ENCODE measurements around the gene TAS1R3.

TAS1R3 gene

DNA sequence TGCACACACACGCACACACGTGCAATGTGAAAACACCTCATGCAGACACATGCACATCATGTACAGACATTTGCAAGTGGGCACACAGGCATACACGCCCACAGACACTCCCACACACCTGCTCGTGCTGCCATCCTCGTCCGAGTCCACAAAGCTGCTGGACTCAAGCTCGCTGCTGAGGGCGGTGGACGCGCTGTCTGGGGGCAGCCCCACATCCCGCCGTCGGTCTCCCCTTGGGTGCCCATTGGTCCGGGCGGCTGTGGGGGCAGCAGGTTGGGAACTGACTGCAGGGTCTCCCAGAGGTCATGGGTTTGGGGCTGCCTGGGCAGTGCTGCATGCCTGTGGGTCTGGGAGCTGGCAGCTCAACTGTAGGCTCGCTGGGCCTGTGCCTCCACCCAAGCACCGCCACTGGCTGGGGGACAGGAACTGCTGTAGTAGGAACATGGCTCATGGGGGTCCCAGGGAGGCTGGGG is 10.5 kb downstream of the TAS1R3 start:
- no peaks in the 10 kb centered on the region for H3K27me3 Mint-ChIP-seq
- no peak for ATAC-seq (ENCODE audit: low read depth)
- no peaks in the 10 kb centered on the region for H3K4me1 Mint-ChIP-seq

DNA sequence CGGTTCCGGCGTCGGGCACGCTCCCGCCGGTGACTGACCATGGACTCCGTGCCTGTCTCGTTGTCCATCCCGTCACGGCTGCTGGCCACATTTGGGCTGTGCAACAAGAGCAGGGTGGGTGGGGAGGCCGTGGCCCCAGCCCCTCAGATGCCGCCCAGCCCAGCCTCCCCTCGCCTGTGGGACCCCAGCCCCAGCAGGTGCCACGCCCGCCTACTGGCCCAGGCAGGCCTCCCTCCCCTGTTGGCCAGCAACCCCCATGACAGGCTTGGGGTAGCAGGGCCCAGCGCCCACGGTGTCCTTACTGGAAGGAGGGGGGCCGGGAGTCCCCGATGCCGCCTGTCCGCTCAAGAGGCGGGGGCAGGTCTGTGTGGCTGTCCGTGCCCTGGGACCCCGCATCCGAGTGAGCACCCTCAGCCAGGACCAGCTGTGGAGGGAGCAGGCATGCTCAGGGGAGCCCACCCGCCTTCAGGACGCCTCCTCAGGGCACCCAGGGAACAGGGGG is 11.0 kb downstream of the TAS1R3 start:
- H3K4me3 Mint-ChIP-seq: no peak overlapping the region
- peaks cover 5% of the 10 kb centered on the region for H3K4me1 Mint-ChIP-seq
- no peak for ATAC-seq (ENCODE audit: low read depth)
- no peak overlapping the region for H3K27ac Mint-ChIP-seq
- DNase-seq (ENCODE audit: low spot score in 2 of 2): no peak
- H3K36me3 Mint-ChIP-seq: peaks cover 9% of the 10 kb centered on the region
- no peaks in the 10 kb centered on the region for H3K9me3 Mint-ChIP-seq
- no peaks in the 10 kb centered on the region for H3K27me3 Mint-ChIP-seq

More for the DNA sequence above, 10.5 kb downstream of the TAS1R3 start:
- peaks cover 9% of the 10 kb centered on the region for H3K36me3 Mint-ChIP-seq
- H3K27ac Mint-ChIP-seq: no peak overlapping the region
- DNase-seq (ENCODE audit: low spot score in 2 of 2): no peak
- no peaks in the 10 kb centered on the region for H3K9me3 Mint-ChIP-seq
- H3K4me3 Mint-ChIP-seq: no peak overlapping the region

DNA sequence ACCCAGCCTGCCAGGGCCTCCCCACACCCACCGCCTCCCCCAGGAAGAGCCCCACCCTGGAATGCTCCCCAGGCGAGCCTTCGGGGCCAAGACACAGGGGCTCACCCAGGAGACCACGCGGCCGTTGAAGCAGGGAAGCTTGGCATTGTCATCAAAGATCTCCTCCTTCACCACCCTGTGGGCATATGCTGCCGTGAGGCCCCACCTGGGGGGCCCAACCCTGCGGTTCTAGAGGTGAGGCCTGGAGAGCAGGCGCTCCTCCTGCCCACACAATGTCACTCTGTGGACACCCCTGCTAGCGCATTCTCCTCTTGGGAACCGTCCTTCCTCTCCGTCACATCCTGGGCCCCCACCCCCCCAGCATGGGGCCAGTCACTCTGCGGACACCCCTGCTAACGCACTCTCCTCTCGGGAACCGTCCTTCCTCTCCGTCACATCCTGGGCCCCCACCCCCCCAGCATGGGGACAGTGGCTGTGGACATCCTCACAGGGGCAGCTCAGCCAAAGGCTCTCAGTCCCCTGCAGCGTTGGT is 11.6 kb downstream of the TAS1R3 start:
- Mint-ChIP-seq H3K4me1 (peaks cover 8% of the 10 kb centered on the region), H3K27me3 (no peaks in the 10 kb centered on the region)
- no peak for DNase-seq (ENCODE audit: low spot score in 2 of 2)

DNA sequence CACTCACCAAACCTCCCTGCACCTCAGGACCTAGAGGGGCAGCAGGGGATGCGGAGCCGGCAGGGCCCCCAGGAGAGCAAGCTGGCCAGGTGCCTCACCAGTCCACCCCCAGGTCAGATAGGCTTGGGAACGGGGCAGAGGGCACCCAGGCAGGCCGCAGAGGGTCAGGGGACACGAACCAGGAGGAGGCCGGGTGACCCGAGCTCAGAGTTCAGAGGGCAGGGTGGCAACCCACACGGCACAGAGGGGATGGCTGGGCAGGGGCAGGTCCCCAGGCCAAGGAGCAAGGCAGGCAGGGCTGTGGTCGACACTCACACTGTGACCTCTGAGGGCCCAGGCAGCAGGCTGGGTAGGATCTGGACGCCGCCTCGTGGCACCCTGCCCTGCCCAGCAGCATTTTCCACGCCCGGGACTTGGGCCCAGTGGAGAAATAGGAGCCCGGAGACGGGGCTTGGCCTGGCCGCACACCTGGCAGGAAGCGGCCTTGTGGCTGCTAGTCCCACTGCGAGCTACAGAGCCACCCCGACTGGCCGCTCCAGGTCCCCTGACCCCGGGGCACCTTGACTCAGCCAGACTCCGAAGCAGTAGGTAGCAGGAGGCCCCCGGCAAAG is 12.8 kb downstream of the TAS1R3 start:
- Mint-ChIP-seq H3K27me3 (no peaks in the 10 kb centered on the region), H3K4me3 (no peak overlapping the region), H3K36me3 (peaks cover 9% of the 10 kb centered on the region), H3K4me1 (peaks cover 8% of the 10 kb centered on the region), H3K27ac (no peak overlapping the region), H3K9me3 (no peaks in the 10 kb centered on the region)
- ATAC-seq (ENCODE audit: low read depth): no peak
- no peak for DNase-seq (ENCODE audit: low spot score in 2 of 2)

More for the DNA sequence above, 11.6 kb downstream of the TAS1R3 start:
- Mint-ChIP-seq H3K4me3 (no peak overlapping the region), H3K27ac (no peak overlapping the region), H3K9me3 (no peaks in the 10 kb centered on the region), H3K36me3 (peaks cover 9% of the 10 kb centered on the region)
- no peak for ATAC-seq (ENCODE audit: low read depth)

DNA sequence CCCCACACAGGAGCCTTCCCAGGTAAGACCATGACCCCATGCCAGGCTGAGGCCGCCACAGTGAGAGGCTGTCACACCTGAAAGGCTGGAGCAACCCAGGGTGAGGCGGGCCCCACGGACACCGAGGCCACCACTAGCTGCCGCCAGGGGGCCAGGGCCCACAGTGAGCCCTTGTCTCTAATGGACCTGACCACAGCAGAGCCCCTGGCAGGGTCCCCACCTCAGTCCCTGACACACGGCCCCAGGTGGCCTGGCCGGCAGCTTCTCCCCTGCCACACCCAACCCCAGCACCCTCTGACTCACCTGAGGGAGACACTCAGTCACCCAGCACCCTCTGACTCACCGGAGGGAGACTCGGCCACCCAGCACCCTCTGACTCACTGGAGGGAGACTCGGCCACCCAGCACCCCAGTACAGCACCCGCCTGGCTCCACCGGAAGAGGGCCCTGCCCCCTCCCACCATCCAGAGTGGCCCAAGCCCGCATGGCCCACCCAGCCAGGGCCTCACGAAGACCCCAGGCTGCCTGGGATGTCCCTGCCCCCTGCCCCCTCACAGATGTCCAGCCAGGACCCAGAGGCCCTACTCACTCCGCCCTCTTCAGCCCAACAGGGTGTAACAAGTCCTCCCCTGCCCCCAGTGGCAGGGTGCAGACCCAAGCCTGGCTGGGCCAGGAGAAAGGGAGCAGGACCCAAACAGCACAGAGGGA is 13.7 kb downstream of the TAS1R3 start:
- no peak overlapping the region for H3K4me3 Mint-ChIP-seq
- no peaks in the 10 kb centered on the region for H3K9me3 Mint-ChIP-seq
- no peak for ATAC-seq (ENCODE audit: low read depth)

DNA sequence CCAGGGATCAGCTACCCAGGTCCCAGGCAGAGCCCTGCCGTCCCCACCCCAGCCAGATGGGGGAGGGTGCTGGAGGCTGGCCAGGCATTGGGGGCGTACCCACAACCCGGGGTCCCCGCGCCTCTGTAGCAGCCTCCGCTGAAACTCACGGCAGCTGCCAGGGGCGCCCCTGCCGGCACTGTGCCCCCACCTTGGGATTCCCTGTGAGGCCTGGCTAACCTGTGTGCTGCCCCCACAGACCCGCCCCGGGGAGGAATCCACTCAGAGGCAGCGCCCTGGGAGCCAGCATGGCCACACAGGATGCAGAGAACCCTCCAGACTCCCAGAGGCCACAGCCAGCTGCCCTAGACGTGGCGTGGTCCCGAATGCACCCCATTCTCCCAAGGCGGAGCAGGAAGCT is 14.3 kb downstream of the TAS1R3 start:
- DNase-seq (ENCODE audit: low spot score in 2 of 2) (no peak), ATAC-seq (ENCODE audit: low read depth) (no peak)
- H3K4me1 Mint-ChIP-seq: peaks cover 8% of the 10 kb centered on the region
- H3K9me3 Mint-ChIP-seq: no peaks in the 10 kb centered on the region
- H3K27me3 Mint-ChIP-seq: no peaks in the 10 kb centered on the region
- H3K27ac Mint-ChIP-seq: no peak overlapping the region
- no peak overlapping the region for H3K4me3 Mint-ChIP-seq
- H3K36me3 Mint-ChIP-seq: peaks cover 7% of the 10 kb centered on the region

More for the DNA sequence above, 13.7 kb downstream of the TAS1R3 start:
- Mint-ChIP-seq H3K27ac (no peak overlapping the region), H3K36me3 (peaks cover 9% of the 10 kb centered on the region), H3K4me1 (peaks cover 8% of the 10 kb centered on the region), H3K27me3 (no peaks in the 10 kb centered on the region)
- DNase-seq (ENCODE audit: low spot score in 2 of 2): no peak

DNA sequence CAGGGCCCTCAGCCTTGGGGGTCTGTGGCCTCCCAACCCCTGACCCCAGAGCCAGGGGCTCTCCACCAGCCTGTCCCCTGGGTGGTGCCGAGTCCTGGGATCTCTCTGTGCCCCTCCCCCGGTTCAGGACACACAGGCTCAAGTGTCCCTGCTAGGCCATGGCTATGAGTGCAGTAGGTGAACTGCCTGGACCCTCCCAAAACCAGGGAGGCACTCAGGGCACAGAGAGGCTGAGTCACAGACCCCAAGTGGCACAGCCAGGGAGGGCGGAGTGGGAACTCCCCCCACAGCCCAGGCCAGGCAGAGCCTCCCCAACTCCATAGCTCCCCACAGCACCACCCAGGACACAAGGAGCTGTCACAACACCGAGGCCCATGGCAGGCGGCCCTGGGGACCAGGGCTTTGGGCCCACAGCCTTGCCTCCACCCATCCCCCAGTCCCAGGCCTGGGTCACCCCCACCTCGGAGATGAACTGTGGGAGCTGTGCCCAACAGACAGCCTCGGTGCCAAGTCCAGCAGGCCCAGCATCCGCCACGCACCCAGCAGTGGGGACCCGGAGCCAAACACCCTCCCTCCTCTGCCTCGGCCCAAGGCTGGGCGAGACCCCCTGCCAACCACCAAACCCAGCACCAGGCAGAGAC is 14.9 kb downstream of the TAS1R3 start:
- DNase-seq (ENCODE audit: low spot score in 2 of 2): no peak
- H3K36me3 Mint-ChIP-seq: peaks cover 5% of the 10 kb centered on the region
- peaks cover 8% of the 10 kb centered on the region for H3K4me1 Mint-ChIP-seq

DNA sequence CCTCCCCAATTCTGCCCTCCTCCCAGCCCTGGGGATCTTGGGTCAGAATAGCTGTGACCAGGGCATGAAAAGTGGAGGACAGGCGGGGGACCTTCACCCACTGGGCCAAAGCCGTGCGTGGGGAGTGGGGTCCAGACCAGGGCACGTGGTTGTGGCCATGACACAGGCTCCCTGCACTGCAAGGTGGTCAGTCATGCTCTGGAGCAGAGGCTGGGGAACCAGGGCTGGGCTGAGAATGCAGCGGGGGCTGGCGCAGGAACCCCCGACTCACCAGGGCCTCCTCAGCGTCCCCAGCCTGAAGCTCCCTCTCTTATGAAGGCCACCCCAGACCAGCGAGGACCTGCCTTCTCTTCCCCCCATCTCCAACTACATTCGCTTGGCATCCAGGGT is 15.4 kb downstream of the TAS1R3 start:
- Mint-ChIP-seq H3K27ac (no peak overlapping the region), H3K4me3 (no peak overlapping the region)

More for the DNA sequence above, 14.9 kb downstream of the TAS1R3 start:
- ATAC-seq (ENCODE audit: low read depth): no peak
- no peaks in the 10 kb centered on the region for H3K9me3 Mint-ChIP-seq
- no peak overlapping the region for H3K27ac Mint-ChIP-seq
- no peaks in the 10 kb centered on the region for H3K27me3 Mint-ChIP-seq
- no peak overlapping the region for H3K4me3 Mint-ChIP-seq

DNA sequence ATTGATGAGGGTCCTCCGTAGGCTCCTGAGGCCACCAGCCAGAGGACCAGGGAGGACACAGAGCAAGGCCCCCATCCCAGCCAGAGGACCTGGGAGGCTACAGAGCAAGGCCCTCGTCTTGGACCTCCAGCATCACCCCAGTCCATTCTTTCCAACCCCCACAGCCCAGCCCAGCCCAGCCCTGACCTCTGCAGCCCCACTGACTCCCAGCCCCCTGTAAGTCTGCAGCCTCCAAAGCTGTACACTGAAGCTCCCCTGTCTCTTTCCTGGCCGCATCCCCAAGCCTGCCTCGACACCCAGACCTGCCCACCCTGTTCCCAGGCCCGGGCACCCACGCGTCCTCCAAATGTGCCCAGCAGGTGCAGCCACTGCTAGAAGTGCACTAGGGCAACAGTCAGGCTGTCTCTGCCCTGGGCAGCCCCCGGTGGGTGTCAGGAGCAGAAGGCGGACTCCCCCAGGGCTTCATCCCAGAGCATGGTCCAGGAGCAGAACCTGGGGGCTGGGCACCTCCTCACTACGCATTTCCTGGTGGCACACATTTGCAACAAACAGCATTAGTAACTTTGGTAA is 16.0 kb downstream of the TAS1R3 start:
- Mint-ChIP-seq H3K4me3 (peak overlapping the region; percentile 34), H3K27me3 (peaks cover 1% of the 10 kb centered on the region), H3K9me3 (no peaks in the 10 kb centered on the region), H3K27ac (no peak overlapping the region), H3K4me1 (peaks cover 12% of the 10 kb centered on the region), H3K36me3 (peaks cover 2% of the 10 kb centered on the region)
- DNase-seq (ENCODE audit: low spot score in 2 of 2) (no peak), ATAC-seq (ENCODE audit: low read depth) (no peak)

More for the DNA sequence above, 15.4 kb downstream of the TAS1R3 start:
- Mint-ChIP-seq H3K27me3 (no peaks in the 10 kb centered on the region), H3K9me3 (no peaks in the 10 kb centered on the region), H3K36me3 (peaks cover 2% of the 10 kb centered on the region), H3K4me1 (peaks cover 8% of the 10 kb centered on the region)
- DNase-seq (ENCODE audit: low spot score in 2 of 2) (no peak), ATAC-seq (ENCODE audit: low read depth) (no peak)

DNA sequence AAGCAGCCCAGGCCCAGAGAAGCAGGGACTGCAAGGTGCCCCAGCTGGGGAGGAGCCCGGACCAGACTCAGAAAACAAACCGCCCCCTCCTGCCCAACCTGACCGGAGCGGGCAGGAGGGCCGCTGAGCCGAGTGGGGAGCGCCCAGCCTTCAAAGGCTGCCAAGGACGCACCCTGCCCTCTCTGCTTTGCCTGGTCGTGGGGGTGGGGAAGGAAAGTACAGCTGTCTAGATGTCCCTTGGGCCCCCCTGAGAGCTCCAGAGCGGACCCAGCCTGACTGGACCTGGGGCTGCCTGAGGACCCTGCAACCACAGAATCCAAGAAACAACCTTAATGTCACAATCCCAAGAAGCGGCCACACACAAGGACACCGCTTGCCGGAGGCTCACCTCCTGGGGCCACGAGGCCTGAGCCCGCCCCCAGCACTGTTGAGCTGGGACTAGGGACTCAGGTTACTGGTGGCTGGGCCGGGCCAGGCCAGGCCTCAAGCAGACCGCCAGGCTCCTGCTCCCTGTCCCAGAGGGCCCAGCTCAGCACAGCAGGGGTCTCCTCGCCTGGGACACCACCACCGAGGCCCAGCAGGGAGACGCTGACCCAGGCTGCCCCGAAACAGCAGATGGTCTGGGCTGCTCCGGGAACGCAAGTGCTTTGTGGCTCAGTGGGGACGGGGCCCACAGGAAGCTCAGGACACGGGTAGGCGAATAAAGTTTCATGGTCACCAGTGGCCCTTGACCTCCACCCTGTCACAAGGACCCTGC is 16.8 kb downstream of the TAS1R3 start:
- peaks cover 3% of the 10 kb centered on the region for H3K36me3 Mint-ChIP-seq
- H3K4me1 Mint-ChIP-seq: peaks cover 19% of the 10 kb centered on the region
- peaks cover 7% of the 10 kb centered on the region for H3K27me3 Mint-ChIP-seq
- H3K4me3 Mint-ChIP-seq: peak overlapping the region; percentile 84
- H3K9me3 Mint-ChIP-seq: no peaks in the 10 kb centered on the region
- no peak for ATAC-seq (ENCODE audit: low read depth)
- H3K27ac Mint-ChIP-seq: no peak overlapping the region
- DNase-seq (ENCODE audit: low spot score in 2 of 2): no peak

DNA sequence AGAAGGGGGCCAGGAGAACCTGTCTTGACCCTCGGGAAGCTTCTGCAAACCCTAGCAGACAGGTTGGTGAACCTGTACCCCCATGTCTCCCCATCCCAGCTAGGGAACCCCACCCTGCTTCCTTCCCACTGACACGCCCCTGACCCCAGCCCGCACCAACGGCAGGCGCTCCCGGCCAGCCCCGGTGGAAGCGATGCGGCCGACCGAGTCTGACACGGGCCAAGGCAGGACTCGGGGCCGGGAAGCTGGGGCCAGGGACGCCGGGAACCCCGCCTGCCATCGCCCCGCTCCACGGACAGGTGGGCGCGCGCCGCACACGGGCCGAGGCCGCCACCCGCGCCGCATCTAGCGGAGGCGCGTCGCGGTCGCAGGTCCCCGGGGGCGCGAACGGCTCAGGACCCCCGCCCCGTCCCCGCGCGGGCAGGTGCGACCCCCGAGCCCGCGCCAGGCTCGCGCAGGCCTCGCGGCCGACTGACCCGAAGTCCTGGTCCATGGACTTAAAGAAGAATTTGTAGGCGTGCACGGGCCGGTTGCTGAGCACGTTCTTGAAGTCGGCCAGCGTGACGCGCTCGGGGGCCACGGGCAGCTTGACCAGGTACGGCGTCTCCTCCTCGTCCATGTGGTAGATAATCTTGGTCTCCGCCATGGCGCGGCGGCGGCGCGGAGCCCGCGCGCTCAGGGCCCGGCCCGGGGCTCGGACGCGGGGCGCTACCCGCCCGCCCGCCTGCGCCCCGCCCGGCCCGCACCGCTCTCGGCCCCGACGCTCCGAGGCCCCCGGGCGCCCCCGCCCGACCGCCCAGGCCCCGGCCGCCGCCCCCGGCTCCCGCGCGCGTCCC is 17.6 kb downstream of the TAS1R3 start:
- peak overlapping the region; percentile 84 for H3K4me3 Mint-ChIP-seq
- no peaks in the 10 kb centered on the region for H3K9me3 Mint-ChIP-seq
- DNase-seq (ENCODE audit: low spot score in 2 of 2) (no peak), ATAC-seq (ENCODE audit: low read depth) (peak; percentile 42)
- H3K36me3 Mint-ChIP-seq: peaks cover 2% of the 10 kb centered on the region
- peaks cover 21% of the 10 kb centered on the region for H3K4me1 Mint-ChIP-seq
- peaks cover 8% of the 10 kb centered on the region for H3K27me3 Mint-ChIP-seq
- no peak overlapping the region for H3K27ac Mint-ChIP-seq

DNA sequence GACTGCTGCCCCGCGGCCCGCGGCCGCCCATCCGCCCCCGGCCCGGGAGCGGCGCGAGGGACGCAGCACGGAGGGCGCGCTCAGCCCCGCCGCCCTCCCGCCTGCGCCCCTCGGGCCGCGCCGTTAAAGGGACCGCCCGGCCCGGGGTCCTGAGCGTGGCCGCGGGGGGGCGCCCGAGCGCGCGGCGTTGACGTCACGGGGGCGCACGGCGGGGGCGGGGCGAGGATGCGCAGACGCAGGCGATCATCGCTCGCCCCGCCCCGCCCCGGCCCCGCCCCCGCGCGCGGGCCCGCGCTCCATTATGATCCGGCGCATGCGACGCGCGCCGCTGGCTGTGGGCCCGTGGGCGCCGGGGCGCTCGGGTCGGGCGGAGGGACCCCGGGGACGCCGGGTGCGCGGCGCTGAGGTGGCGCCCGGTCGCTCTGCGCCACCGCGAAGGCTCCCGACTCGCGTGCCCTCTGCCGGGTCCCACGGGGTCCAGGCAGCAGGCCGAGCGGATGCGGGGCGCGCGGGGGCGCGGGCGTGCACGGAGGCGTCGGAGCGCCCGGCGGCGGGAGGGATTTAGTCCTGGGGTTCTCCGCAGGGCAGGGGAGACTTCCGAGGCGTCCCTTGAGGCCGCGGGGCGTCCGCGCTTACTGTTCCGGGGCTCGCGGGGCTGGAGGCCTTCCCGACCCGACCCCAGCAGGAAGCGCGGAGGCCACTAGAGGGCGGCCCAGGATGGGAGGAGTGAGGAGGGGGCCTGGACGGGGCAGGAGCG is 18.4 kb downstream of the TAS1R3 start, which contains the start of gene DVL1:
DVL1 (minus strand) TSS at position 163 of the 757 bp plus-strand sequence. CDS start 353 bp downstream, outside the sequence.
- Mint-ChIP-seq H3K4me1 (peaks cover 23% of the 10 kb centered on the region), H3K27me3 (peaks cover 8% of the 10 kb centered on the region), H3K27ac (no peak within 1 kb of the TSS), H3K4me3 (peak within 1 kb of the TSS; percentile 84), H3K36me3 (peaks cover 2% of the 10 kb centered on the region), H3K9me3 (no peaks in the 10 kb centered on the region)
- DNase-seq (ENCODE audit: low spot score in 2 of 2) (peak; percentile 73 to 82), ATAC-seq (ENCODE audit: low read depth) (peak; percentile 79)

All from memory B cell (primary cell).